DND-41 (cell line): Measurements from ENCODE around the gene KAT2B.

Source experiments
- CTCF ChIP-seq: IDR thresholded peaks from 2 replicates; pipeline ENCODE4 v1.5.1; 2012; ENCODE audit warnings: borderline replicate concordance, low read length, moderate library complexity, mild to moderate bottlenecking; ENCODE audit not compliant: poor library complexity, severe bottlenecking; ENCODE audit errors: extremely low read depth
- EZH2 ChIP-seq: IDR thresholded peaks from 3 replicates; pipeline ENCODE4 v1.6.1; 2012; ENCODE audit warnings: borderline replicate concordance, low read depth, mild to moderate bottlenecking, moderate library complexity, low read length, inconsistent platforms; ENCODE audit not compliant: severe bottlenecking

- TF ChIP-seq CTCF (no peak), EZH2 (no peak)
Observed at GRCh38 chr3:20027136-20027535, 13.1 kb upstream of the KAT2B start.
